HFFc6 (cell line): ENCODE results near the gene GLDC. TPM values are rescaled to one million over a fixed set of nuclear protein-coding genes. Genes with fewer than 3 reads are reported as not detected.

Experiments used
- DNase-seq: peaks from one replicate; pipeline ENCODE4 v3.0.0-alpha.2; 2018
- H3K27ac Mint-ChIP-seq: 2 replicates; pipeline ENCODE4 v1.8.0; 2020; ENCODE audit warnings: mild to moderate bottlenecking, mixed read lengths
- H3K27me3 Mint-ChIP-seq: 2 replicates; pipeline ENCODE4 v1.8.0; 2021; ENCODE audit warnings: mild to moderate bottlenecking, moderate library complexity, mixed read lengths; ENCODE audit not compliant: insufficient read depth
- H3K36me3 Mint-ChIP-seq: 2 replicates; pipeline ENCODE4 v1.8.0; 2021; ENCODE audit warnings: low read depth, mixed read lengths
- H3K4me1 Mint-ChIP-seq: 2 replicates; pipeline ENCODE4 v1.8.0; 2020; ENCODE audit warnings: low read depth, mixed read lengths
- H3K4me3 Mint-ChIP-seq: 2 replicates; pipeline ENCODE4 v1.8.0; 2020; ENCODE audit warnings: mild to moderate bottlenecking, moderate library complexity, mixed read lengths
- H3K9me3 Mint-ChIP-seq: 2 replicates; pipeline ENCODE4 v1.8.0; 2020; ENCODE audit warnings: mild to moderate bottlenecking, mixed read lengths
- total RNA-seq, 6 experiments: library from RNA; stranded (reverse); fragmentation: NEBNext Ultra II Directional; extraction: Animal tissue kit (Norgen Biotek cat#: 25700); gene quantifications; 2 replicates in 1 of 6; 3 replicates in 5 of 6; pipeline ENCODE4 v1.2.3, GENCODE V29; 2021
- TF ChIP-seq, protein P1 (sequence below): fragments of 200-600 bp; sonication (generic); IDR thresholded peaks from 2 replicates; pipeline ENCODE4 v1.5.0; 2021; ENCODE audit warnings: antibody characterized with exemption, mild to moderate bottlenecking

GLDC gene
- total RNA-seq, 6 experiments from 2014 or later = 0.12 to 0.41 (median 0.23) TPM

- no peaks in the 10 kb centered on the region for H3K9me3 Mint-ChIP-seq
- H3K27me3 Mint-ChIP-seq = peaks cover 3% of the 10 kb centered on the region
- peaks cover 9% of the 10 kb centered on the region for H3K4me1 Mint-ChIP-seq
- H3K4me3 Mint-ChIP-seq = no peak overlapping the region
- TF ChIP-seq, protein P1, sequence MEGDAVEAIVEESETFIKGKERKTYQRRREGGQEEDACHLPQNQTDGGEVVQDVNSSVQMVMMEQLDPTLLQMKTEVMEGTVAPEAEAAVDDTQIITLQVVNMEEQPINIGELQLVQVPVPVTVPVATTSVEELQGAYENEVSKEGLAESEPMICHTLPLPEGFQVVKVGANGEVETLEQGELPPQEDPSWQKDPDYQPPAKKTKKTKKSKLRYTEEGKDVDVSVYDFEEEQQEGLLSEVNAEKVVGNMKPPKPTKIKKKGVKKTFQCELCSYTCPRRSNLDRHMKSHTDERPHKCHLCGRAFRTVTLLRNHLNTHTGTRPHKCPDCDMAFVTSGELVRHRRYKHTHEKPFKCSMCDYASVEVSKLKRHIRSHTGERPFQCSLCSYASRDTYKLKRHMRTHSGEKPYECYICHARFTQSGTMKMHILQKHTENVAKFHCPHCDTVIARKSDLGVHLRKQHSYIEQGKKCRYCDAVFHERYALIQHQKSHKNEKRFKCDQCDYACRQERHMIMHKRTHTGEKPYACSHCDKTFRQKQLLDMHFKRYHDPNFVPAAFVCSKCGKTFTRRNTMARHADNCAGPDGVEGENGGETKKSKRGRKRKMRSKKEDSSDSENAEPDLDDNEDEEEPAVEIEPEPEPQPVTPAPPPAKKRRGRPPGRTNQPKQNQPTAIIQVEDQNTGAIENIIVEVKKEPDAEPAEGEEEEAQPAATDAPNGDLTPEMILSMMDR = no peak
- no peaks in the 10 kb centered on the region for H3K36me3 Mint-ChIP-seq
- no peak overlapping the region for H3K27ac Mint-ChIP-seq
- DNase-seq = no peak
Measured at GRCh38 chr9:6677803-6678202, 32.3 kb upstream of the GLDC start.

DNA sequence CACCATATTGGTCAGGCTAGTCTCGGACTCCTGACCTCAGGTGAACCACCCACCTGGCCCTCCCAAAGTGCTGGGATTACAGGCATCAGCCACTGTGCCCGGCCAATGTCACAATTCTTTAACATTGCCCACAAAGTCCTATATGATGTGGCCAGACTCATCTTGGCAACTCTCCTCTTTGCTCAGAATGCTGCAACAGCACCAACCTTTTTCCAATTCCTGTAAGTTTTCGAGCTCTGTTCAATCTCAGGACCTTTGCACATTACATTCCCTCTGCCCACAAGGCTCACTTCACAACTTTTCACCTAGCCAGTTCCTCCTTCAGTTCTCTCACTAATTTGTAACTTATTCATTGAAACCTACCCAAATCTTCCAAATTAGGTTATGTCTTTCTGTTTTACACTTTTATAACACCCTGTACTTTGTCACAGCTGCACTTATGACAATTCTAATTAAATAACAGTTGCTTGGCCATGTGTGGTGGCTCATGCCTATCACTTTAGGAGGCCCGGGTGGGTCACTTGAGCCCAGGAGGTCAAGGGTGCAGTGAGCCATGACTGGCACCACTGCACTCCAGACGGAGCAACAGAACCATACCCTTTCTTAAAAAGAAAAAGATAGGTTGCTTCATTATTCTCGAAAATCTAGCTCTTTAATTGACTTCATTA lies 30.9 kb upstream of the GLDC start:
- no peaks in the 10 kb centered on the region; the same call in none of the 2 replicates for H3K27me3 Mint-ChIP-seq
- H3K9me3 Mint-ChIP-seq = no peaks in the 10 kb centered on the region
- TF ChIP-seq, protein P1 = no peak
- no peak overlapping the region for H3K27ac Mint-ChIP-seq
- no peak overlapping the region for H3K4me3 Mint-ChIP-seq
- no peaks in the 10 kb centered on the region for H3K36me3 Mint-ChIP-seq
- DNase-seq = no peak
- peaks cover 7% of the 10 kb centered on the region for H3K4me1 Mint-ChIP-seq

DNA sequence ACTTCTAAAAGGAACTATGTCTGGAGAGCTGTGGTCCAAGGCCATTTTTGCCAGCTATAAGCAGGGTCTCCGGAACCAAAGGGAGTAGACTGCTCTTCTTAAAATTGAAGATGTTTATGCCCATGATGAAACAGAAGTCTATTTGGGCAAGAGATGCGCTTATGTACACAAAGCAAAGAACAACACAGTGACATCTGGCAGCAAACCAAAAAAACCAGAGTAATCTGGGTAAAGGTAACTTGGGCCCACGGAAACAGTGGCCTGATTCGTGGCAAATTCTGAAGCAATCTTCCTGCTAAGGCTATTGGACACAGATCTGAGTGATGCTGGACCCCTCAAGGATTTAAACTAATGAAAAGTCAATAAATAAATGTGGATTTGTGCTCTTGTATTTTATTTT lies 29.7 kb upstream of the GLDC start:
- Mint-ChIP-seq H3K36me3 (no peaks in the 10 kb centered on the region), H3K9me3 (no peaks in the 10 kb centered on the region), H3K4me1 (peaks cover 1% of the 10 kb centered on the region), H3K27ac (no peak overlapping the region), H3K27me3 (no peaks in the 10 kb centered on the region; the same call in none of the 2 replicates), H3K4me3 (no peak overlapping the region)
- TF ChIP-seq, protein P1 = no peak
- no peak for DNase-seq

GRCh38 chr9:6673326-6674025 lies 27.9 kb upstream of the GLDC start:
- TF ChIP-seq, protein P1 = no peak
- Mint-ChIP-seq H3K36me3 (no peaks in the 10 kb centered on the region), H3K27ac (no peak overlapping the region), H3K27me3 (no peaks in the 10 kb centered on the region; the same call in none of the 2 replicates), H3K4me1 (no peaks in the 10 kb centered on the region), H3K4me3 (no peak overlapping the region), H3K9me3 (no peaks in the 10 kb centered on the region)
- DNase-seq = no peak

- DNase-seq = no peak
- no peaks in the 10 kb centered on the region for H3K36me3 Mint-ChIP-seq
- no peaks in the 10 kb centered on the region for H3K4me1 Mint-ChIP-seq
- no peaks in the 10 kb centered on the region; the same call in none of the 2 replicates for H3K27me3 Mint-ChIP-seq
- no peak overlapping the region for H3K4me3 Mint-ChIP-seq
- H3K27ac Mint-ChIP-seq = no peak overlapping the region
- no peaks in the 10 kb centered on the region for H3K9me3 Mint-ChIP-seq
- TF ChIP-seq, protein P1 = no peak
Measured at GRCh38 chr9:6672118-6672517, 26.6 kb upstream of the GLDC start.
